ENCODE results near the gene GJC2.

GRCh38 chr1:228148196-228148861, 1.4 kb upstream of the GJC2 start:
- no peak for TF ChIP-seq CTCF (IDR thresholded peaks at IDR 0.05)
- no peak for TF ChIP-seq POLR2A (IDR thresholded peaks at IDR 0.05)

Data from testis (tissue), 2 donors.